ENCODE data around the gene WDR4. TPM values are rescaled to one million over a fixed set of nuclear protein-coding genes. Genes with fewer than 3 reads are reported as not detected.
"Not testable (repeated sequence)": the region's sequence is repeated elsewhere in the genome, so short reads cannot be mapped to it uniquely, and the experiment has no call there.

Gene WDR4
- total and polyA plus RNA-seq, 4 donors: 10.3 to 29.6 (median 16.2) TPM

DNA sequence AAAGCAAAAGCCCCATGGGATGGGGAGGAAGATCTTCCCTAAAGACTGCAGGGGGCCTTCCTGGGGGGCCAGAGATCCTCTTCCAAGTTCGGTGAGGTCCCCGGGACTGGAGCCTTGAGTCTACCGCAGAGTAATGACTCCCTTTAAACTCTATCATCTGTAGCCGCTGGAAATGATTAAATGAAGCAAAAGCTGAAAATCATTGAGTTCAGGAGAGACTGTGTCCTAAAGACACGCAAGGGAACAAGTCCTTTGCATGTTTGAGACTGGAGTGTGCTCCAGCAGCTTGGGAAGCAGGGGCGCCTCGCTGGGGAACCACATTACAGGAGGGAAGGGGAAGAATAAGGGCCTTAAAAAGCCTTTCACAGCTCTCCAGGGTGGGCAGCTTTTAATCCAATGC, 70.2 kb downstream of the WDR4 start:
- DNase-seq: no peak
- TF ChIP-seq, protein P1, sequence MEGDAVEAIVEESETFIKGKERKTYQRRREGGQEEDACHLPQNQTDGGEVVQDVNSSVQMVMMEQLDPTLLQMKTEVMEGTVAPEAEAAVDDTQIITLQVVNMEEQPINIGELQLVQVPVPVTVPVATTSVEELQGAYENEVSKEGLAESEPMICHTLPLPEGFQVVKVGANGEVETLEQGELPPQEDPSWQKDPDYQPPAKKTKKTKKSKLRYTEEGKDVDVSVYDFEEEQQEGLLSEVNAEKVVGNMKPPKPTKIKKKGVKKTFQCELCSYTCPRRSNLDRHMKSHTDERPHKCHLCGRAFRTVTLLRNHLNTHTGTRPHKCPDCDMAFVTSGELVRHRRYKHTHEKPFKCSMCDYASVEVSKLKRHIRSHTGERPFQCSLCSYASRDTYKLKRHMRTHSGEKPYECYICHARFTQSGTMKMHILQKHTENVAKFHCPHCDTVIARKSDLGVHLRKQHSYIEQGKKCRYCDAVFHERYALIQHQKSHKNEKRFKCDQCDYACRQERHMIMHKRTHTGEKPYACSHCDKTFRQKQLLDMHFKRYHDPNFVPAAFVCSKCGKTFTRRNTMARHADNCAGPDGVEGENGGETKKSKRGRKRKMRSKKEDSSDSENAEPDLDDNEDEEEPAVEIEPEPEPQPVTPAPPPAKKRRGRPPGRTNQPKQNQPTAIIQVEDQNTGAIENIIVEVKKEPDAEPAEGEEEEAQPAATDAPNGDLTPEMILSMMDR (IDR thresholded peaks at IDR 0.05; ENCODE audit: control extremely low read depth, extremely low read depth): no peak
- H3K27me3 ChIP-seq (ENCODE audit: control insufficient read depth in 3 of 3, insufficient read depth in 3 of 3, low read length in 2 of 3): peaks cover 0 to 11% (median 0%) of the 10 kb centered on the region in 3 donors
- H3K4me1 ChIP-seq (ENCODE audit: control insufficient read depth in 5 of 5, insufficient read depth in 5 of 5, low read length in 5 of 5): peaks cover 0 to 5% (median 0%) of the 10 kb centered on the region in 5 donors
- H3K4me3 ChIP-seq: no peak overlapping the region
- H3K36me3 ChIP-seq (ENCODE audit: control insufficient read depth in 4 of 4, insufficient read depth in 4 of 4, low read length in 4 of 4): no peaks in the 10 kb centered on the region
- WGBS, 2 donors: 89 to 92% methylated on average over 7 of the region's 7 CpGs
- no peak overlapping the region for H3K27ac ChIP-seq (ENCODE audit: low read depth in 1 of 2, low read length in 1 of 2)
- H3K9me3 ChIP-seq (ENCODE audit: control insufficient read depth in 4 of 4, insufficient read depth in 3 of 4, low read length in 3 of 4): no peaks in the 10 kb centered on the region
- ATAC-seq (ENCODE audit: insufficient read depth, low FRiP score): no peak
- H3K9ac ChIP-seq (ENCODE audit: insufficient read depth in 1 of 2, low read length in 2 of 2): no peak overlapping the region

GRCh38 chr21:42807938-42808613, 71.3 kb downstream of the WDR4 start:
- no peak for ATAC-seq (ENCODE audit: insufficient read depth, low FRiP score)
- no peak overlapping the region for H3K9ac ChIP-seq (ENCODE audit: insufficient read depth in 1 of 2, low read length in 2 of 2)
- peaks cover 0 to 5% (median 0%) of the 10 kb centered on the region in 5 donors for H3K4me1 ChIP-seq (ENCODE audit: control insufficient read depth in 5 of 5, insufficient read depth in 5 of 5, low read length in 5 of 5)
- H3K9me3 ChIP-seq (ENCODE audit: control insufficient read depth in 4 of 4, insufficient read depth in 3 of 4, low read length in 3 of 4): no peaks in the 10 kb centered on the region
- no peak overlapping the region for H3K4me3 ChIP-seq
- H3K27me3 ChIP-seq (ENCODE audit: control insufficient read depth in 3 of 3, insufficient read depth in 3 of 3, low read length in 2 of 3): peaks cover 0 to 11% (median 0%) of the 10 kb centered on the region in 3 donors
- no peak overlapping the region for H3K27ac ChIP-seq (ENCODE audit: low read depth in 1 of 2, low read length in 1 of 2)
- TF ChIP-seq, protein P1 (IDR thresholded peaks at IDR 0.05; ENCODE audit: control extremely low read depth, extremely low read depth): no peak
- WGBS, 2 donors: 52 to 73% methylated on average over 13 of the region's 13 CpGs
- no peaks in the 10 kb centered on the region for H3K36me3 ChIP-seq (ENCODE audit: control insufficient read depth in 4 of 4, insufficient read depth in 4 of 4, low read length in 4 of 4)
- DNase-seq: no peak

DNA sequence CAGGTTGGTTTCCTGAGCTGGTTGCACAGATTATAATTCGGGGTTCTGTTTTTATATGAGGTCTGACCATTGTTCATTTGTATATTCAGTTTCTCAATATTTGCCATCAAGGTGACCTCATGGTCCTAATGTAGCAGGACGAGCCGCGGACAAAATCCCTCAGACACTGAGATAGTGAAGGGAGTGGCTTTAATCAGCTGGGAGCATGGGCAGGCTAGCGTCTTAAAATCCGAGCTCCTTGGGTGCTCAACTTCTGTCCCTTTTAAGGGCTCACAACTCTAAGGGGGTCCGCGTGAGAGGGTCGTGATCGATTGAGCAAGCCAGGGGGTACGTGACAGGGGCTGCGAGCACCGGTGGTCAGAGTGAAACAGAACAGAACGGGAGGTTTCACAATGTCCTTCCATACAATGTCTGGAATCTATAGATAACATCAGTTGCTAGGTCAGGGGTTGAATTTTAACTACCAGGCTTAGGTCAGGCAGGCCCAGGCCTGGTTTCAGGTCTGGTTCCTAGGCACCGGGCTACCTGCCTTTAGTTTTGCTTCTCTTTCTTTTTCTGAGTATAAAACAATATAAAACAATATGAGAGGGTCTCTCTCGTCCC, 71.9 kb downstream of the WDR4 start:
- WGBS, 2 donors: 65 to 72% methylated on average over 16 of the region's 16 CpGs

DNA sequence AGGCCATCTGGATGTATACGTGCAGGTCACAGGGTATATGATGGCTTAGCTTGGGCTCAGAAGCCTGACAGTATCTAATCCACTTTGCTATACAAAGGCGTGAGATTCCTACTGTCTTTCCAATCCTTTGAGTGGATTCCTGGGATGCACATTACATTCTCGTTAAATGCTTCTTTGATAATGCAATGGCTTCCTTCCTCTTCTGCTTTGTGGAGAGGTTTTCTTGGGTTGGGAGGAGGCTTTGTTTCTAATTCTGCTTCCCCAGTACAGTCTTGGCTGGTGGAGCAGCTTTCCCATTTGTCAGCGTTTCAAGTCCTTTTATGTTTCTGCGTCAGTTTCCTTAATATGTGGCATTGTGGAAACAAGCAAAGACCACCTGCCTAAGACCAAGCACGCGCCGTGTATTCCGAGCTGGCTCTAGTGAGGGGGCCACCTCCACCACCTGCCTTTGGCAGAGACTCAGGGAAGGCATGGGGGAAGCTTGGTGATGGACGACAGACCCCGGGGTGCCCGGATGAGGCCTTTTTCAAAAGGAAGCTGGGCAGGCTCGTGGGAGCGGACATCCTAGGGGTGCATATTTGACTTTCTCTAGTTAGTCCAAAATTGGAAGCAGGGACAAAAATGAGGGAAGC, 72.7 kb downstream of the WDR4 start:
- Histone ChIP-seq H3K4me3 (no peak overlapping the region), H3K4me1 (ENCODE audit: control insufficient read depth in 5 of 5, insufficient read depth in 5 of 5, low read length in 5 of 5) (peaks cover 0 to 5% (median 0%) of the 10 kb centered on the region in 5 donors), H3K9me3 (ENCODE audit: control insufficient read depth in 4 of 4, insufficient read depth in 3 of 4, low read length in 3 of 4) (no peaks in the 10 kb centered on the region), H3K27me3 (ENCODE audit: control insufficient read depth in 3 of 3, insufficient read depth in 3 of 3, low read length in 2 of 3) (peaks cover 0 to 11% (median 0%) of the 10 kb centered on the region in 3 donors), H3K36me3 (ENCODE audit: control insufficient read depth in 4 of 4, insufficient read depth in 4 of 4, low read length in 4 of 4) (no peaks in the 10 kb centered on the region), H3K9ac (ENCODE audit: insufficient read depth in 1 of 2, low read length in 2 of 2) (no peak overlapping the region), H3K27ac (ENCODE audit: low read depth in 1 of 2, low read length in 1 of 2) (no peak overlapping the region)
- DNase-seq (no peak), ATAC-seq (ENCODE audit: insufficient read depth, low FRiP score) (no peak)
- 48 to 52% methylated on average over 14 of the region's 14 CpGs for WGBS, 2 donors
- TF ChIP-seq, protein P1 (IDR thresholded peaks at IDR 0.05; ENCODE audit: control extremely low read depth, extremely low read depth): no peak

More for the DNA sequence above, 71.9 kb downstream of the WDR4 start:
- ATAC-seq (ENCODE audit: insufficient read depth, low FRiP score); H3K9me3 ChIP-seq (ENCODE audit: control insufficient read depth in 4 of 4, insufficient read depth in 3 of 4, low read length in 3 of 4); H3K4me1 ChIP-seq (ENCODE audit: control insufficient read depth in 5 of 5, insufficient read depth in 5 of 5, low read length in 5 of 5); H3K4me3 ChIP-seq; H3K36me3 ChIP-seq (ENCODE audit: control insufficient read depth in 4 of 4, insufficient read depth in 4 of 4, low read length in 4 of 4); H3K27ac ChIP-seq (ENCODE audit: low read depth in 1 of 2, low read length in 1 of 2); DNase-seq; H3K9ac ChIP-seq (ENCODE audit: insufficient read depth in 1 of 2, low read length in 2 of 2): not testable (repeated sequence)
- peaks cover 0 to 11% (median 0%) of the 10 kb centered on the region in 3 donors for H3K27me3 ChIP-seq (ENCODE audit: control insufficient read depth in 3 of 3, insufficient read depth in 3 of 3, low read length in 2 of 3)

DNA sequence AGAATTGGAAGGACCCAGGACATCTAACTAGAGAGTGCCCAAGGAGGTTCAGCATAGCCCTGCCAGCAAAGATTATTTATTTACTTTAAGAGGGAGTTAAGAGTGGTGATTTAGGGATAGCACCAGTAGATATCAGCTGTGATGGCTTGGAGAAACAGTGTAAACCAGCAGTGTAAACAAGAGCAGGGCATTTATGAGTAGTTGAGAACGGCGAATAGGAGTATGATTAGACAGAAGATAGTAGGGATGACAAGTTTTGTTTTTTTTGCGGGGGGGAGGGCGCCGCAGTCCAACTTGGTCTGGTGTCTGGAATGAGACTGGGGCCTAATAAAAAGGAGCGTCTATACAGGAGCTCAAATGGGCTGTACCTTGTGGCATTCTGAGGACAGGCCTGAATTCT, 77.7 kb downstream of the WDR4 start:
- 92% methylated on average over 6 of the region's 6 CpGs for WGBS, 2 donors

More for the DNA sequence above, 77.7 kb downstream of the WDR4 start:
- H3K36me3 ChIP-seq (ENCODE audit: control insufficient read depth in 4 of 4, insufficient read depth in 4 of 4, low read length in 4 of 4); H3K9me3 ChIP-seq (ENCODE audit: control insufficient read depth in 4 of 4, insufficient read depth in 3 of 4, low read length in 3 of 4); H3K27me3 ChIP-seq (ENCODE audit: control insufficient read depth in 3 of 3, insufficient read depth in 3 of 3, low read length in 2 of 3); H3K9ac ChIP-seq (ENCODE audit: insufficient read depth in 1 of 2, low read length in 2 of 2); H3K4me3 ChIP-seq; DNase-seq; ATAC-seq (ENCODE audit: insufficient read depth, low FRiP score); H3K4me1 ChIP-seq (ENCODE audit: control insufficient read depth in 5 of 5, insufficient read depth in 5 of 5, low read length in 5 of 5); H3K27ac ChIP-seq (ENCODE audit: low read depth in 1 of 2, low read length in 1 of 2): not testable (repeated sequence)

Measured in lung (tissue), 12 donors.